Parathyroid adenoma (tissue), 2 donors: Measurements from ENCODE around the gene NUP160.
"Not testable (repeated sequence)": the region's sequence is repeated elsewhere in the genome, so short reads cannot be mapped to it uniquely, and the experiment has no call there.

ENCODE experiments used
- H2AFZ ChIP-seq: fragments of 300-600 bp; sonication (generic); one replicate; pipeline ENCODE4 v1.7.0; 2017; ENCODE audit warnings: antibody characterized with exemption, mild to moderate bottlenecking
- H3K27ac ChIP-seq: fragments of 300-600 bp; sonication (generic); one replicate; pipeline ENCODE4 v1.7.0; 2017
- H3K27me3 ChIP-seq: fragments of 300-600 bp; sonication (generic); one replicate; pipeline ENCODE4 v1.7.0; 2017; ENCODE audit warnings: low read length; ENCODE audit not compliant: control insufficient read depth, insufficient read depth
- H3K36me3 ChIP-seq: fragments of 300-600 bp; sonication (generic); one replicate; pipeline ENCODE4 v1.7.0; 2017; ENCODE audit warnings: low read length; ENCODE audit not compliant: control insufficient read depth, insufficient read depth
- H3K4me1 ChIP-seq: fragments of 300-600 bp; sonication (generic); one replicate; pipeline ENCODE4 v1.7.0; 2017; ENCODE audit warnings: control low read depth
- H3K4me2 ChIP-seq: fragments of 300-600 bp; sonication (generic); one replicate; pipeline ENCODE4 v1.7.0; 2017; ENCODE audit warnings: low read length
- H3K4me3 ChIP-seq: fragments of 300-600 bp; sonication (generic); one replicate; pipeline ENCODE4 v1.7.0; 2017; ENCODE audit warnings: low read depth, low read length
- H3K79me2 ChIP-seq: fragments of 300-600 bp; sonication (generic); one replicate; pipeline ENCODE4 v1.7.0; 2017; ENCODE audit warnings: control low read depth
- H3K9ac ChIP-seq: fragments of 300-600 bp; sonication (generic); one replicate; pipeline ENCODE4 v1.7.0; 2017; ENCODE audit warnings: mild to moderate bottlenecking
- H3K9me3 ChIP-seq: fragments of 300-600 bp; sonication (generic); one replicate; pipeline ENCODE4 v1.7.0; 2017; ENCODE audit warnings: low read length; ENCODE audit not compliant: control insufficient read depth
- TF ChIP-seq, protein P1 (sequence below): fragments of 300-600 bp; sonication (generic); IDR thresholded peaks from one replicate; pipeline ENCODE4 v1.7.0; 2017; ENCODE audit warnings: antibody characterized with exemption, mild to moderate bottlenecking
- donor health status: primary hyperparathyroidism.

The NUP160 gene

DNA sequence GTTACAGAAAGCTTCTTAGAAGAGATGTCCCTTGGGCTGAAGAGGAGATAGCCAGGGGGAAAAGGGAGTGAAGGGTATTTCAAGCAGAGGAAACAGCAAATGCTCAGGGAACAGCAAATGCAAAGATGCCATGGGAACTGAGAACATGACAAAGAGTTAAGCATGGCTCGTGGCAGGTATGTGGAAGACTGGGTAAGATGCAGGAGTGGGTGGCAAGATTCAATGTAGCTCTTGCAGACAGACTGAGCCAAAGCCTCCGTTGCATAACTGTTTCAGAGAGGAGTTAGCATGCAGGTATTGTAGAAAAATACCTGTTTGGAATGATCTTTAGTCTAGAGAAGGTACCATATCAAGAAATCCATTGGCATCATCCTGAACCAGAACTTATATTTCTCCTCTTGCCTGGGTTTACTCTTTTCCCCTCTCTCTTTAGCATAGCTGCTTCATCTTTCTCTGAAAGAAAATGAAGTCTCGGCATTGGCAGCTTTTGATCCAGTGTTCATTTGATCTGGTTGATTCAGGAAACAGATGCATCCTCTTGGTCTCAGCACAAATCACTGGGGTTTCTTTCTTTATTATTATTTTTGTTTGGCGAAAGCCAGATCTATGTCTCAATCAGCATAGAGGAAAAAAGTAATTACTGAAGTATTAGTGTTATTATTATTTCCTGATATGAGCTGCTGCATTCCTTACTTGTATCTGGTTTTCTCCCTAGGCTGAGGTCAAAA, 41.7 kb upstream of the NUP160 start:
- H3K4me1 ChIP-seq, result no peaks in the 10 kb centered on the region
- no peaks in the 10 kb centered on the region for H3K9me3 ChIP-seq
- no peaks in the 10 kb centered on the region for H3K79me2 ChIP-seq
- H3K4me3 ChIP-seq, result no peak overlapping the region
- TF ChIP-seq, protein P1, sequence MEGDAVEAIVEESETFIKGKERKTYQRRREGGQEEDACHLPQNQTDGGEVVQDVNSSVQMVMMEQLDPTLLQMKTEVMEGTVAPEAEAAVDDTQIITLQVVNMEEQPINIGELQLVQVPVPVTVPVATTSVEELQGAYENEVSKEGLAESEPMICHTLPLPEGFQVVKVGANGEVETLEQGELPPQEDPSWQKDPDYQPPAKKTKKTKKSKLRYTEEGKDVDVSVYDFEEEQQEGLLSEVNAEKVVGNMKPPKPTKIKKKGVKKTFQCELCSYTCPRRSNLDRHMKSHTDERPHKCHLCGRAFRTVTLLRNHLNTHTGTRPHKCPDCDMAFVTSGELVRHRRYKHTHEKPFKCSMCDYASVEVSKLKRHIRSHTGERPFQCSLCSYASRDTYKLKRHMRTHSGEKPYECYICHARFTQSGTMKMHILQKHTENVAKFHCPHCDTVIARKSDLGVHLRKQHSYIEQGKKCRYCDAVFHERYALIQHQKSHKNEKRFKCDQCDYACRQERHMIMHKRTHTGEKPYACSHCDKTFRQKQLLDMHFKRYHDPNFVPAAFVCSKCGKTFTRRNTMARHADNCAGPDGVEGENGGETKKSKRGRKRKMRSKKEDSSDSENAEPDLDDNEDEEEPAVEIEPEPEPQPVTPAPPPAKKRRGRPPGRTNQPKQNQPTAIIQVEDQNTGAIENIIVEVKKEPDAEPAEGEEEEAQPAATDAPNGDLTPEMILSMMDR, result no peak
- no peak overlapping the region for H3K9ac ChIP-seq
- H3K36me3 ChIP-seq, result no peaks in the 10 kb centered on the region
- no peaks in the 10 kb centered on the region for H3K27me3 ChIP-seq
- H3K27ac ChIP-seq, result no peak overlapping the region
- H3K4me2 ChIP-seq, result no peak overlapping the region
- H2AFZ ChIP-seq, result no peak overlapping the region

DNA sequence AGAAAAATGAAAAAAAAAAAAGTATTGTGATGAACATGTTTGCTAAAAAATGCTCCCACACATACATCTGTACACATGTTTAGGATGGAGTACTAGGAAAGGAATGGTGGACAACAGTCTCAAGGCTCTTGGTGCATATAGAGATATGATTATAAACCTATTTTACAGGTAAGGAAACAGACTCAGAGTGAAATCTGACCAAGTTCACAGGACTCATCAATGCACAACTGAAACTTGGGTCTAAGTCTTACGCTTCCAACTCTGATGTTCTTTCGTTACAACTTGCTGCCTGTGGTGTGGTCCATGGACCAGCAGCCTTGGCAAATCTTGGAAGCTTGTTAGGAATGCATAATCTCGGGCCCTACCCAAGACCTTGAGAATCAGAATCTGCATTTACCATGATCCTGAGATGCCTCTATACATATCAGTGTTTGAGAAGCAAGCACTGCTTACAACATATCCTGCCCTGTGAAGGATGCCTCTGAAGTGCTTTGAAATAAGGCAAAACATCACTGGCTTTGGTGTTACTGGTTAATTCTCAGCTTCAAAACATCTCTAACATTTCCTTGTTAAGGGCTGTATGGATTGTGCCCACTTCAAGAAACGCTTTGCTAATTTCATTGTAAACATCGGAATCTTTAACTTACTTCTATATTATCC, 39.9 kb upstream of the NUP160 start:
- H3K4me2 ChIP-seq, result no peak overlapping the region
- H3K27ac ChIP-seq, result no peak overlapping the region
- no peaks in the 10 kb centered on the region for H3K79me2 ChIP-seq
- no peak overlapping the region for H2AFZ ChIP-seq
- no peaks in the 10 kb centered on the region for H3K36me3 ChIP-seq
- H3K9ac ChIP-seq, result no peak overlapping the region
- H3K27me3 ChIP-seq, result no peaks in the 10 kb centered on the region
- no peaks in the 10 kb centered on the region for H3K4me1 ChIP-seq
- TF ChIP-seq, protein P1, result no peak
- H3K9me3 ChIP-seq, result no peaks in the 10 kb centered on the region
- no peak overlapping the region for H3K4me3 ChIP-seq

DNA sequence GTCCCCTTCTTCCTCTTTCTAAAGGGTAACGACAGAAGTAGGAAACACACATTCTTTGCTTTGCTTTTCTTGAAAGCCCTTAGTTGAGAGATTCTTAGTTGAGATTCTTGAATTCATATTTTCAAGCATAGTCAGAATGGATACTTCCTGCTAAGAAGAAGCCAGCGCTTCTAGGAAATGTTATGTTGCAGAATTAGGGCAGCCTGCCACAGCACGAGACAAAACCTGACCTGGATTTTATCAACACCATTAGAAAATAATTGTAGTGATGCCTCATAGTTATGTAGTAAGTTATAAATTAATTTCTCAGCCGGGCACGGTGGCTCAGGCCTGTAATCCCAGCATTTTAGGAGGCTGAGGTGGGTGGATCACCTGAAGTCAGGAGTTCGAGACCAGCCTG, 37.9 kb upstream of the NUP160 start:
- Histone ChIP-seq H3K9ac (no peak overlapping the region), H3K9me3 (no peaks in the 10 kb centered on the region), H3K4me3 (no peak overlapping the region), H3K4me2 (no peak overlapping the region), H2AFZ (peak overlapping the region; percentile 56), H3K36me3 (no peaks in the 10 kb centered on the region), H3K4me1 (no peaks in the 10 kb centered on the region), H3K79me2 (no peaks in the 10 kb centered on the region), H3K27me3 (no peaks in the 10 kb centered on the region), H3K27ac (peak overlapping the region; percentile 54)
- TF ChIP-seq, protein P1, result no peak

DNA sequence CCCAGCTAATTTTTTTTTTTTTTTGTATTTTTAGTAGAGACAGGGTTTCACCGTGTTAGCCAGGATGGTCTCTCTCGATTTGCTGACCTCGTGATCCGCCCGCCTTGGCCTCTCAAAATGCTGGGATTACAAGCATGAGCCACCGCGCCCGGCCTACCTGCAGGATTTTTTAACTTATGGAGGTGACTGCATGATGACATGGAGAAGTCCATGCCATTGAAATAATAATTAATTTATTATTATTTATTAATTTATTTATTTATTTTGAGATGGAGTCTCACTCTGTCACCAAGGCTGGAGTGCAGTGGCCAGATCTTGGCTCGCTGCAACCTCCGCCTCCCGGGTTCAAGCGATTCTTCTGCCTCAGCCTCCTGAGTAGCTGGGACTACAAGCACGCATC, 34.3 kb upstream of the NUP160 start:
- H3K4me2 ChIP-seq, H3K79me2 ChIP-seq, H2AFZ ChIP-seq, H3K4me3 ChIP-seq, H3K9me3 ChIP-seq, H3K36me3 ChIP-seq, H3K27ac ChIP-seq, H3K9ac ChIP-seq, H3K4me1 ChIP-seq, H3K27me3 ChIP-seq: not testable (repeated sequence)

DNA sequence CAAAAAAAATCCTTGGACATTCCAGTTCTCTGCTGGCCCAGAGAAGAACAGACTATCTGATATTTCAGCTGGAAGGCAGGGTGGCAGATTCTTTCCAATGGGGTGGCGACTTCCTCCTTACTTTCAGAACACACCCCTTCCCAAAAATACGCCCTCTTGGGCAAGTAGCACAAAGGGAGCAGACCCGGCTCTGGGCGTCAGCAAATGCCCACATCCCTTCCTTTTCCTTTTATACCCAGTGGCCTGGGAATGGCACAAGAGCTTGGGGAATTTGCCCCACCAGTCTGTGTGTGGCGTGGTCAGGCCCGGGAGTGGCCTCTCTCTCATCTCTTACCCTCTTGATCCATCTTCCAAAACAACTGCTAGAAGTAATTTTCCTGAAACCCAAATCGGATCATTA, 33.0 kb upstream of the NUP160 start:
- H3K9me3 ChIP-seq, result no peaks in the 10 kb centered on the region
- H3K27me3 ChIP-seq, result no peaks in the 10 kb centered on the region
- H3K36me3 ChIP-seq, result no peaks in the 10 kb centered on the region
- H3K4me3 ChIP-seq, result no peak overlapping the region
- no peak overlapping the region for H3K4me2 ChIP-seq
- no peaks in the 10 kb centered on the region for H3K79me2 ChIP-seq
- TF ChIP-seq, protein P1, result no peak
- no peak overlapping the region for H3K27ac ChIP-seq
- no peak overlapping the region for H2AFZ ChIP-seq
- H3K9ac ChIP-seq, result no peak overlapping the region
- no peaks in the 10 kb centered on the region for H3K4me1 ChIP-seq
